Muscle of leg (tissue), 11 donors: Measurements from ENCODE around the gene GRIK4. TPM values are rescaled to one million over a fixed set of nuclear protein-coding genes. Genes with fewer than 3 reads are reported as not detected.

Experiments
- DNase-seq: peaks from one replicate; pipeline ENCODE4 v3.0.0; 2013
- H3K27ac ChIP-seq: one replicate; pipeline ENCODE4 v1.5.1; 2013; ENCODE audit warnings: mild to moderate bottlenecking, low read length, control low read depth
- H3K27me3 ChIP-seq: one replicate; pipeline ENCODE4 v1.6.1; 2013; ENCODE audit warnings: low read length; ENCODE audit not compliant: control insufficient read depth, insufficient read depth
- H3K36me3 ChIP-seq: one replicate; pipeline ENCODE4 v1.6.1; 2013; ENCODE audit warnings: low read length; ENCODE audit not compliant: control insufficient read depth, insufficient read depth
- H3K4me1 ChIP-seq: one replicate; pipeline ENCODE4 v1.6.1; 2013; ENCODE audit warnings: low read length; ENCODE audit not compliant: control insufficient read depth, insufficient read depth
- H3K4me3 ChIP-seq: one replicate; pipeline ENCODE4 v1.5.1; 2013; ENCODE audit warnings: low read length, control low read depth
- H3K9me3 ChIP-seq: replicated peaks from 2 replicates; pipeline ENCODE4 v1.6.1; 2013; ENCODE audit warnings: low read depth, low read length; ENCODE audit not compliant: control insufficient read depth
- whole genome bisulfite sequencing: methylation state at CpG from one replicate; pipeline ENCODE4 v1.1.5; 2013; ENCODE audit warnings: missing lambda C conversion rate; ENCODE audit not compliant: insufficient coverage; 5-methylcytosine and 5-hydroxymethylcytosine counted together
- polyA plus RNA-seq, 8 donors: library from polyadenylated mRNA; unstranded; fragments of 120-200 nt; gene quantifications; one replicate each; pipeline versions ENCODE4 v1.2.1 to v1.2.3, GENCODE V29; 2013; ENCODE audit warnings: inconsistent platforms in 1 of 8, low replicate concordance in 1 of 8; ENCODE audit not compliant: insufficient read length in 8 of 8, insufficient read depth in 1 of 8
- total RNA-seq: library from RNA; stranded (reverse); fragments of 120-200 nt; gene quantifications from one replicate; pipeline ENCODE4 v1.2.4, GENCODE V29; 2013

The GRIK4 gene
- total and polyA plus RNA-seq, 9 donors, result 0.09 to 1.3 (median 0.50) TPM

GRCh38 chr11:120633616-120634393 is 122.3 kb downstream of the GRIK4 start:
- 67% methylated on average over 14 of the region's 15 CpGs for WGBS
- Histone ChIP-seq H3K36me3 (no peaks in the 10 kb centered on the region), H3K4me3 (no peak overlapping the region), H3K4me1 (peaks cover 17% of the 10 kb centered on the region), H3K27me3 (peaks cover 5% of the 10 kb centered on the region), H3K9me3 (no peaks in the 10 kb centered on the region), H3K27ac (no peak overlapping the region)
- DNase-seq, result no peak

- H3K9me3 ChIP-seq, result no peaks in the 10 kb centered on the region
- no peaks in the 10 kb centered on the region for H3K36me3 ChIP-seq
- DNase-seq, result no peak
- no peak overlapping the region for H3K4me3 ChIP-seq
- peaks cover 11% of the 10 kb centered on the region for H3K4me1 ChIP-seq
- WGBS, result 74% methylated on average over 13 of the region's 13 CpGs
- no peak overlapping the region for H3K27ac ChIP-seq
- H3K27me3 ChIP-seq, result peaks cover 7% of the 10 kb centered on the region
Observed at GRCh38 chr11:120634706-120635105, 123.2 kb downstream of the GRIK4 start.

- 50% methylated on average over 2 of the region's 9 CpGs for WGBS
- Histone ChIP-seq H3K4me3 (no peak overlapping the region), H3K27me3 (peaks cover 10% of the 10 kb centered on the region)
Observed at GRCh38 chr11:120635136-120635810, 123.7 kb downstream of the GRIK4 start.

GRCh38 chr11:120637131-120637530 is 125.6 kb downstream of the GRIK4 start:
- H3K9me3 ChIP-seq, result no peaks in the 10 kb centered on the region
- no peak overlapping the region for H3K4me3 ChIP-seq
- no peaks in the 10 kb centered on the region for H3K36me3 ChIP-seq
- WGBS, result 38% methylated on average over 4 of the region's 6 CpGs
- no peaks in the 10 kb centered on the region for H3K4me1 ChIP-seq
- no peak overlapping the region for H3K27ac ChIP-seq
- no peak for DNase-seq
- peaks cover 10% of the 10 kb centered on the region for H3K27me3 ChIP-seq

More at GRCh38 chr11:120635136-120635810, 123.7 kb downstream of the GRIK4 start:
- DNase-seq, result no peak
- no peaks in the 10 kb centered on the region for H3K36me3 ChIP-seq
- no peaks in the 10 kb centered on the region for H3K9me3 ChIP-seq
- H3K4me1 ChIP-seq, result peaks cover 6% of the 10 kb centered on the region
- H3K27ac ChIP-seq, result no peak overlapping the region

DNA sequence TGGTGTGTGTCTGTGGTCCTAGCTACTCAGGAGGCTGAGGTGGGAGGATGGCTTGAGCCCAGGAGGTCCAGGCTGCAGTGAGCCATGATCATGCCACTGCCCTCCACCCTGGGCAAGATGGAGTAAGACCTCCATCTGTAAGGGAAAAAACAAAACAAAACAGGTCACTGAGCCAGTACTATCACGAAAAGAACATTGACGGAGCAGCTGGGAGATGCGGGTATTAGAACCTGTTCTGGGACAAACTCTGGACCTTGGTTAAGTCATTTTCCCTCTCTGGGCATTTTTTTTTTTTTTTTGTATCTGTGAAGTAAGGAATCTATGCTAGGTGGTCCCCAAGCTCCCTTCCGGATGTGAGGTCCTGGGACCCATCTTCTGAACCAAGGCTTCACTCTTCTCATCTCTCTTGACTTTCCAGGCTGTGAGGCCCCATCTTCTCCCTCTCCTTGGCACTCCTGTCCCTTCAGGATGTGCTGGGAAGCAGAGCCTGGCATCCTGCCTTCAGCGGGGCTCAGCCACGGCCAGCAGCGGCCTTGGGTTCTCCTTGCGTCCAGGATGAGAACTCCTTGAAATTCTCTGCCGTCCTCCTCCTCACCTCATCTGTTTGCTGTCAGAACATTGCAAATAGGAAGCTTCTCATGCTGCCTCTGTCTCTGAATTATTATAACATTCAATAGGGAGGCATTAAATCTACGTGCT is 130.8 kb downstream of the GRIK4 start:
- peaks cover 19% of the 10 kb centered on the region for H3K27me3 ChIP-seq
- H3K36me3 ChIP-seq, result no peaks in the 10 kb centered on the region
- 68% methylated on average over 8 of the region's 10 CpGs for WGBS
- H3K27ac ChIP-seq, result no peak overlapping the region
- DNase-seq, result no peak
- no peak overlapping the region for H3K4me3 ChIP-seq
- no peaks in the 10 kb centered on the region for H3K9me3 ChIP-seq
- H3K4me1 ChIP-seq, result peaks cover 5% of the 10 kb centered on the region

DNA sequence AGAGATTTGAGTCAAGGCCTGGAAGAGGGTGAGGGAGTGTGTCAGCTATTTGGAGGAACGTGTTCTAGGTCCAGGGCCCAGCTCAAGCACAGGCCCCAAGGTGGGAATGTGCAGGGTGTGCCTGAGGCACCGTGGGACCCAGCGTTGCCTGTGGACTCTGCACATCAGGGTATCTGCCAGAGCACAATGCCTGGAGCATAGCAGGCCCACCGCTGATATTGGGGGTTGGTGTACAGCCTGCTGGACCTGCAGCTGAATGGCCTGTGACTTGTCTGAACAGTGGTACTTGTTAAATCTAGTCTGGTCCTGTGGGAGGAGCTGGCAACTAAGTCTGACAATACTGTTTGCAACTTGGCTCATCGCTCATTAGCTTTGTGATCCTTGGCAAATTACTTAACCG is 131.7 kb downstream of the GRIK4 start:
- Histone ChIP-seq H3K36me3 (no peaks in the 10 kb centered on the region), H3K27me3 (peaks cover 18% of the 10 kb centered on the region), H3K4me1 (peaks cover 5% of the 10 kb centered on the region), H3K9me3 (no peaks in the 10 kb centered on the region), H3K27ac (no peak overlapping the region), H3K4me3 (no peak overlapping the region)
- DNase-seq, result no peak
- 75% methylated on average over 6 of the region's 6 CpGs for WGBS

GRCh38 chr11:120645639-120646038 is 134.1 kb downstream of the GRIK4 start:
- H3K27me3 ChIP-seq, result peaks cover 14% of the 10 kb centered on the region

DNA sequence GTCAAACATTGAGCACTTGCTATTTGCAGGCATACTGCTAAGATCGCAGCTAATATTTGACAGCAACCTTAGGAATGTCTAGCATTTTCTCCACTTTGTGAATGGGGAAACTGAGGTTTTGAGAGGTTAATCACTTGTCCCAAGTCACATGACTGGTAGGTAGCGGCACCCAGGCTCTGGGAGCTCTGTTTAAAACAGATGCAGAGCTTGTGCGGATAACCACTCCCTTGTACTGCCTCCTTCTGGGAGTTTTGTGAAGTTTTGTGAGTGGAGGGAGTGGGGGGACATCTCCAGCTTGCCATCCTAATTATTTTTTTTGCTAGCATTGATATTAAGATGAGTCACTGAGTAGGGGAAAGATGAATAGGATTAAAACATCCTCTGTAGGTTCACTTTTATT is 134.7 kb downstream of the GRIK4 start:
- no peak overlapping the region for H3K4me3 ChIP-seq
- H3K9me3 ChIP-seq, result no peaks in the 10 kb centered on the region
- peaks cover 5% of the 10 kb centered on the region for H3K4me1 ChIP-seq
- DNase-seq, result no peak
- WGBS, result 37% methylated on average over 2 of the region's 3 CpGs
- H3K27me3 ChIP-seq, result peaks cover 14% of the 10 kb centered on the region
- H3K27ac ChIP-seq, result no peak overlapping the region
- no peaks in the 10 kb centered on the region for H3K36me3 ChIP-seq

More at GRCh38 chr11:120645639-120646038, 134.1 kb downstream of the GRIK4 start:
- WGBS, result 7% methylated on average over 10 of the region's 12 CpGs
- peaks cover 5% of the 10 kb centered on the region for H3K4me1 ChIP-seq
- no peak overlapping the region for H3K4me3 ChIP-seq
- no peak overlapping the region for H3K27ac ChIP-seq
- H3K9me3 ChIP-seq, result no peaks in the 10 kb centered on the region
- no peaks in the 10 kb centered on the region for H3K36me3 ChIP-seq
- no peak for DNase-seq

GRCh38 chr11:120647681-120648080 is 136.1 kb downstream of the GRIK4 start:
- Histone ChIP-seq H3K27me3 (peaks cover 17% of the 10 kb centered on the region), H3K9me3 (no peaks in the 10 kb centered on the region), H3K27ac (no peak overlapping the region), H3K36me3 (no peaks in the 10 kb centered on the region), H3K4me1 (peaks cover 5% of the 10 kb centered on the region), H3K4me3 (no peak overlapping the region)
- no peak for DNase-seq
- 82% methylated on average over 3 of the region's 12 CpGs for WGBS

DNA sequence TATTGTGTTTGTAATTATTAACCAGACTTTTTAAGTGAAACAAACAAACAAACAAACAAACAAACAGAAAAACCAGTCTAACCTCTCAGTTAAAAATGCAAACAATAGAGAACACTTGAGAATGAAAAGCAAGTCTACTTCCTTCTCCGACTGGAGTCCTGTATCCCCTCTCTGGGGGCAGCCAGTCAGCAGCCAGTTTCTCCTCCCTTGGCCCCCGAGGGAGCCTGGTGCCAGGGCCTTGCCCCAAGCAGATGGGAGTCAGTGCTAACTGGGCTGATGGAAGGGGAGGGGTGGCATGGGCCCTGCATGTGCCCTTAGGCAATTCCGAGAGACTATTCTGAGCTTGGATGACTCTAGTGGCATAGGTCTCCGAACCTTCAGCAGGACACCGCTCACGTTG is 137.2 kb downstream of the GRIK4 start:
- Histone ChIP-seq H3K4me3 (no peak overlapping the region), H3K9me3 (peaks cover 2% of the 10 kb centered on the region), H3K4me1 (peaks cover 5% of the 10 kb centered on the region), H3K27me3 (peaks cover 17% of the 10 kb centered on the region), H3K27ac (no peak overlapping the region), H3K36me3 (no peaks in the 10 kb centered on the region)
- WGBS, result 70% methylated on average over 3 of the region's 6 CpGs
- no peak for DNase-seq
